Measurements from ENCODE around the gene PLPPR1. TPM values are rescaled to one million over a fixed set of nuclear protein-coding genes. Genes with fewer than 3 reads are reported as not detected.

PLPPR1 gene
- total and polyA plus RNA-seq, 2 of the 13 experiments (the other 11 are each of a cell fraction or from before 2014, with no cell fraction given) = 16.0 to 84.7 TPM

GRCh38 chr9:101028346-101029314 lies at the start of gene PLPPR1 (continued):
- TF ChIP-seq, protein P1, sequence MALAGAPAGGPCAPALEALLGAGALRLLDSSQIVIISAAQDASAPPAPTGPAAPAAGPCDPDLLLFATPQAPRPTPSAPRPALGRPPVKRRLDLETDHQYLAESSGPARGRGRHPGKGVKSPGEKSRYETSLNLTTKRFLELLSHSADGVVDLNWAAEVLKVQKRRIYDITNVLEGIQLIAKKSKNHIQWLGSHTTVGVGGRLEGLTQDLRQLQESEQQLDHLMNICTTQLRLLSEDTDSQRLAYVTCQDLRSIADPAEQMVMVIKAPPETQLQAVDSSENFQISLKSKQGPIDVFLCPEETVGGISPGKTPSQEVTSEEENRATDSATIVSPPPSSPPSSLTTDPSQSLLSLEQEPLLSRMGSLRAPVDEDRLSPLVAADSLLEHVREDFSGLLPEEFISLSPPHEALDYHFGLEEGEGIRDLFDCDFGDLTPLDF (CRISPR knock-in tag; IDR thresholded peaks at IDR 0.05) = peak; percentile 74
- TF ChIP-seq, protein P2, sequence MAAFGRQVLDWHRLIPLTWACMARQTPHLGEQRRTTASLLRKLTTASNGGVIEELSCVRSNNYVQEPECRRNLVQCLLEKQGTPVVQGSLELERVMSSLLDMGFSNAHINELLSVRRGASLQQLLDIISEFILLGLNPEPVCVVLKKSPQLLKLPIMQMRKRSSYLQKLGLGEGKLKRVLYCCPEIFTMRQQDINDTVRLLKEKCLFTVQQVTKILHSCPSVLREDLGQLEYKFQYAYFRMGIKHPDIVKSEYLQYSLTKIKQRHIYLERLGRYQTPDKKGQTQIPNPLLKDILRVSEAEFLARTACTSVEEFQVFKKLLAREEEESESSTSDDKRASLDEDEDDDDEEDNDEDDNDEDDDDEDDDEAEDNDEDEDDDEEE (CRISPR knock-in tag; IDR thresholded peaks at IDR 0.05) = 0 out of 2 replicates have a peak, but pooled peaks have one; percentile 31
- peak; percentile 76; the same call in 1 of the 2 replicates for TF ChIP-seq TMF1 (CRISPR knock-in tag; IDR thresholded peaks at IDR 0.05; ENCODE audit: low read depth)
- TF ChIP-seq, protein P3, sequence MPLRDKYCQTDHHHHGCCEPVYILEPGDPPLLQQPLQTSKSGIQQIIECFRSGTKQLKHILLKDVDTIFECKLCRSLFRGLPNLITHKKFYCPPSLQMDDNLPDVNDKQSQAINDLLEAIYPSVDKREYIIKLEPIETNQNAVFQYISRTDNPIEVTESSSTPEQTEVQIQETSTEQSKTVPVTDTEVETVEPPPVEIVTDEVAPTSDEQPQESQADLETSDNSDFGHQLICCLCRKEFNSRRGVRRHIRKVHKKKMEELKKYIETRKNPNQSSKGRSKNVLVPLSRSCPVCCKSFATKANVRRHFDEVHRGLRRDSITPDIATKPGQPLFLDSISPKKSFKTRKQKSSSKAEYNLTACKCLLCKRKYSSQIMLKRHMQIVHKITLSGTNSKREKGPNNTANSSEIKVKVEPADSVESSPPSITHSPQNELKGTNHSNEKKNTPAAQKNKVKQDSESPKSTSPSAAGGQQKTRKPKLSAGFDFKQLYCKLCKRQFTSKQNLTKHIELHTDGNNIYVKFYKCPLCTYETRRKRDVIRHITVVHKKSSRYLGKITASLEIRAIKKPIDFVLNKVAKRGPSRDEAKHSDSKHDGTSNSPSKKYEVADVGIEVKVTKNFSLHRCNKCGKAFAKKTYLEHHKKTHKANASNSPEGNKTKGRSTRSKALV (CRISPR knock-in tag; IDR thresholded peaks at IDR 0.05) = peak; percentile 98
- TF ChIP-seq ZMYM4 (CRISPR knock-in tag; IDR thresholded peaks at IDR 0.05) = peak; percentile 72
- TF ChIP-seq NFYC (CRISPR knock-in tag; IDR thresholded peaks at IDR 0.05) = peak; percentile 25; the same call in 1 of the 2 replicates
- TF ChIP-seq NR0B2 (CRISPR knock-in tag; IDR thresholded peaks at IDR 0.05) = no peak; the same call in 1 of the 2 replicates
- 0 out of 2 replicates have a peak, but pooled peaks have one; percentile 47 for TF ChIP-seq RFXAP (CRISPR knock-in tag; IDR thresholded peaks at IDR 0.05; ENCODE audit: borderline replicate concordance)
- TF ChIP-seq SUZ12 (IDR thresholded peaks at IDR 0.05; ENCODE audit: low read depth, low read length) = no peak
- no peak; the same call in 1 of the 2 replicates for TF ChIP-seq ZBTB38 (CRISPR knock-in tag; IDR thresholded peaks at IDR 0.05)
- 0 out of 2 replicates have a peak, but pooled peaks have one; percentile 43 for TF ChIP-seq ZNF605 (CRISPR knock-in tag; IDR thresholded peaks at IDR 0.05)
- peak; percentile 36; the same call in 1 of the 2 replicates for TF ChIP-seq ZNF619 (CRISPR knock-in tag; IDR thresholded peaks at IDR 0.05)
- TF ChIP-seq FOSL2 (CRISPR knock-in tag; IDR thresholded peaks at IDR 0.05) = no peak
- TF ChIP-seq ZNF318 (CRISPR knock-in tag; IDR thresholded peaks at IDR 0.05) = 0 out of 2 replicates have a peak, but pooled peaks have one; percentile 26
- no peak for TF ChIP-seq ZNF326 (CRISPR knock-in tag; IDR thresholded peaks at IDR 0.05; ENCODE audit: borderline replicate concordance)
